T-helper 1 cell treated with Interleukin-12 subunit alpha and Interleukin-12 subunit beta and Interleukin-4 antibody, amounts not matched to agents 30 μg/mL and 1 μg/mL, for 36 hours (primary cell): ENCODE measurements around the gene ARID1B.

Experiments
- H3K27ac Mint-ChIP-seq: one replicate; pipeline ENCODE4 v1.8.0; 2021; ENCODE audit warnings: mild to moderate bottlenecking, mixed read lengths
- H3K27me3 Mint-ChIP-seq: one replicate; pipeline ENCODE4 v1.8.0; 2021; ENCODE audit warnings: low read depth, mixed read lengths
- H3K36me3 Mint-ChIP-seq: one replicate; pipeline ENCODE4 v1.8.0; 2021; ENCODE audit warnings: low read depth, mixed read lengths
- H3K4me1 Mint-ChIP-seq: one replicate; pipeline ENCODE4 v1.8.0; 2021; ENCODE audit warnings: low read depth, mixed read lengths
- H3K4me3 Mint-ChIP-seq: one replicate; pipeline ENCODE4 v1.8.0; 2021; ENCODE audit warnings: mild to moderate bottlenecking, moderate library complexity, mixed read lengths
- H3K9me3 Mint-ChIP-seq: one replicate; pipeline ENCODE4 v1.8.0; 2021; ENCODE audit warnings: mixed read lengths

Gene ARID1B

DNA sequence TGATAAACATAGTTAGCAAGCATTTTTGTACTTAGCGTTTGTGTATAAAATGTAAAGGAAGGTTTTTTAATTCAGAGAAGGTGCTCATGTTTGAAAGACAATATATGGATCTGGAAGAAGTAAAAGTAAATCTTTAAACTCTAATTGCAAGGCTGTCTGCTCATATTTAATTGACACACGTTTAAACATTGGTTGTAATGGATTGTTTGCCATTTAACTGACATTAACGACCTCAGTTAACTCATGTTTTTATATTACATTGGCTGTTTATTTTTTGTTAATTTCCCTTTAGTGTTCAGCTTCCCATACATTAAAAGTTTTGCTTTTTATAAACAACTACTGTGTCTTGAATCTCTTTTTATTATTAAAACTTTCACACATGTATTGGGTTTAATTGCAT is 208.1 kb downstream of the ARID1B start:
- Mint-ChIP-seq H3K4me1 (peaks cover 42% of the 10 kb centered on the region), H3K27me3 (no peaks in the 10 kb centered on the region), H3K9me3 (no peaks in the 10 kb centered on the region), H3K36me3 (no peaks in the 10 kb centered on the region), H3K27ac (no peak overlapping the region), H3K4me3 (no peak overlapping the region)

- no peaks in the 10 kb centered on the region for H3K27me3 Mint-ChIP-seq
- no peak overlapping the region for H3K4me3 Mint-ChIP-seq
- H3K4me1 Mint-ChIP-seq, result peaks cover 27% of the 10 kb centered on the region
- no peaks in the 10 kb centered on the region for H3K9me3 Mint-ChIP-seq
- no peaks in the 10 kb centered on the region for H3K36me3 Mint-ChIP-seq
- no peak overlapping the region for H3K27ac Mint-ChIP-seq
Observed at GRCh38 chr6:156988276-156989158, 211.3 kb downstream of the ARID1B start.

DNA sequence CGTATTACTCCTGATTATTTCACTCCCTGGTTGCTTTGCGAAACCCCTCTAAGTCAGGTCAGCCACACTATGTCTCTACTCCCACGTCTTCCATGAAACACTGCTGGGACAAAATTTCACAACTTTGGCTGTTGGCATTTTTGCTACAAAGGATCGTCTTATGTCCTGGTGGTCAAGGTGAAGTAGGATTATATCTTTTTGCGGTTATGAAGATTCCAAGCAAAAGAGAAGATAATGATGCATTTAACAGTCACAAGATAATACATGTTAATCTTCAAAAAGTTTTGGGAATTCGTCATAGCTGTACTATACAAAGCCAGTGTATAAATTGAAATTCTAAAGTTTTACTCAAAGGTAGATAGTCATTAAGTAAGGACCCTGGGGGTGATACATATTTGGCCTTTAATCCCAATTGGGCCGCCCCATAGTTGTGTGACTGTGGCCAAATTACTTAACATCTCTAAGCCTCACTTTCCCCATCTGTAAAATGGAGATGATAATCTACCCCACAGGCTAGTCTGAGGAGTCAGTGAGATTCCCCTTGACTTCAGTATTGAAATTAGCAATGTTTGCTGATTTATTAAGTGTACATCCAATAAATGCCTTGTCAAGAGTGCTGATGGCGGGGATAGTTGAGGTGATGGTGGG is 212.1 kb downstream of the ARID1B start:
- H3K27me3 Mint-ChIP-seq, result no peaks in the 10 kb centered on the region
- H3K36me3 Mint-ChIP-seq, result no peaks in the 10 kb centered on the region
- peaks cover 19% of the 10 kb centered on the region for H3K4me1 Mint-ChIP-seq
- no peak overlapping the region for H3K27ac Mint-ChIP-seq
- H3K4me3 Mint-ChIP-seq, result no peak overlapping the region
- no peaks in the 10 kb centered on the region for H3K9me3 Mint-ChIP-seq

DNA sequence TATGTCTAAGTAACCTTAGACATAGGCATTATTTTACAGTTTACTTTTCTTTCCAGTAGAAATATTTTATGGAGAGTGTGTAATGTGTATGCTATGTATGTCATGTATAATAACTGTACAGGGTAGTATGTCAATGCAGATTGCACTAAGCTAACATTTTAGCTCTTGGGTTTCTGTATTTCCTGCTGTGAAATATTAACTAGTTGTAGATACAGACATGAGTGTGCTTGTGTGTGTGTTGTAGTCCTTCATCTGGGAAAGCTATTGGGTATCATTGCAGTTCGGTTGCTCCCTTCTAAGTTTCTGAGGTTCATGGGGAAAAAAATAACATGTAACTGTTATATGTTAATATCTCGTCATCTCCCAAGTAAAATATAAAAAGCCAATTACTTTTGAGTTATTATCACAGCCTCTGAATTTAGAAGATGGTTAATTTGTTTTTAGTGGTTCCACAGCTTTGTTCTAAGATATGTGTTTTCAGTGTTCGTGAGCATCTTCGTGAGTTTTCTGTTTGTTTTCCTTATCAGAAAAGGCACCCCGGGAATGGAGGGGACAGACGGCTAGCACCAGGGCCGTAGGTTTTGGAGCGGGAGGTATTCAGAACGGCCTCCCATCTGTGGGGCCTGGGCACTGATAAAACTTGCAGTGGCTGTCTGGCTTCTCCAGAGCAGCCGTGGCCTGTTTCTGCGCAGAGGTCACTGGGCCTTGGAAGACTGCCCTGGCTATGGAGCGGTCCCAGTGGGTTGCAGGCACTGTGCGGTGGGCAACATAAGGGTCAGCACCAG is 215.0 kb downstream of the ARID1B start:
- no peak overlapping the region for H3K4me3 Mint-ChIP-seq
- peaks cover 14% of the 10 kb centered on the region for H3K4me1 Mint-ChIP-seq
- no peaks in the 10 kb centered on the region for H3K36me3 Mint-ChIP-seq
- no peaks in the 10 kb centered on the region for H3K9me3 Mint-ChIP-seq
- no peak overlapping the region for H3K27ac Mint-ChIP-seq
- H3K27me3 Mint-ChIP-seq, result no peaks in the 10 kb centered on the region

DNA sequence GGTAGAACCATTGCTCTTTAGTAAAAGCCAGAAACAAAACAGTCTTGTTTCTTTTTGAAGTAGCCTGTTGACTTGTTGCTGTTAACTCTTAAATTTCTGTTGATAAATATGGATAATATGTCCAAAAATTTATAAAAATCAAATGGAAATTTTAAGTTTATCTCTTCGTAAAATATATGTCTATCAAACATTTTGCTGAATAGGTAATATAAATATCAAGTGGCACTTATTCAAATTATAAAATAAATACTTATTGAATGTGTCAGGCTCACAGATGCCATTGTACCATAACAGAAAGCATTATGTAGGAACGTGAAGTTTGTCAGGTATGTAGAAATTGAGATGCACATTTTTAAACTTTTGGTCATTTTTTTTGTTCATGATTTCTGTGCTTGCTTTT is 216.5 kb downstream of the ARID1B start:
- Mint-ChIP-seq H3K27ac (no peak overlapping the region), H3K4me3 (no peak overlapping the region), H3K4me1 (peaks cover 4% of the 10 kb centered on the region), H3K36me3 (no peaks in the 10 kb centered on the region), H3K9me3 (no peaks in the 10 kb centered on the region), H3K27me3 (no peaks in the 10 kb centered on the region)

DNA sequence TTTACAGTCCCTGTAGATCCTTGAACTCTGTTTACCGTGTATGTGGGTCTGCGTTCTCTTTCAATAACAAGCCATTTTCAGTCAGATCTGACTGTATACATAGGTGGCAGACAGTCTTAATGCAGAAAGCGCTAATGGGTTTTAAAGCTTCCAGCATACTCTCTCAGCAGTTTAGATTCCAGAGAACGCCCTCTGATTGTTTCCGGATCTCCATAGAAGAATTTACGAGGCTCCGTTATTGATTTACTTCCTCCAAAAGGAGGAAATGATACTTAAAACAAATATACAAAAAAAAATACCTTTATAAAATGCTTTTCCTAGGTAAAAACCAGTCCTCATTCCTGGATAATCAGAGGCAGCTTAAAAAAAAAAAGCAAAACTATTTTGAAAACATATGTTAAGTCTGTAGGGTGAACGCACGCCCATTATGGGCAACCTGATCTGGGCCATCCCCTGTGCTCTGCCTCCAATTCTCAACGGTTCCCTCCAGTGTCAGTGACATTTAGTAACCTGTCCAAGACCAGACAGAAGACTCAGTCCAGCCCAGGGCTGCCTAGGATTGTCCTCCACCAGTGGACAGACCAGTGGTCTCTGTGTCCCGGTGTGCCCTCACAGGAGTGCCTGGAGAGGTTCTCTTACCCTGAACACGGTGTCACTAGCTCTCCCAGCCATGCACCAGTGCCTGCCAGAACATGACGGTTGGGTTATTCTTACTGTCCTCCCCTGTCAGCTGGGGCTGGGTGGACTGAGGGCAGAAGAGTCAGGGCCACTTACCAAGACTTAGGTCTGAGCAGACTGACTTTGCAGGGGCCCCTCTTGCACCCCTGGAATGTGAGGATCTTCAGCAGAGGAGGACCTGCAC is 217.3 kb downstream of the ARID1B start:
- H3K4me1 Mint-ChIP-seq, result no peaks in the 10 kb centered on the region
- no peaks in the 10 kb centered on the region for H3K27me3 Mint-ChIP-seq
- no peak overlapping the region for H3K4me3 Mint-ChIP-seq
- H3K36me3 Mint-ChIP-seq, result no peaks in the 10 kb centered on the region
- H3K27ac Mint-ChIP-seq, result no peak overlapping the region
- H3K9me3 Mint-ChIP-seq, result no peaks in the 10 kb centered on the region

DNA sequence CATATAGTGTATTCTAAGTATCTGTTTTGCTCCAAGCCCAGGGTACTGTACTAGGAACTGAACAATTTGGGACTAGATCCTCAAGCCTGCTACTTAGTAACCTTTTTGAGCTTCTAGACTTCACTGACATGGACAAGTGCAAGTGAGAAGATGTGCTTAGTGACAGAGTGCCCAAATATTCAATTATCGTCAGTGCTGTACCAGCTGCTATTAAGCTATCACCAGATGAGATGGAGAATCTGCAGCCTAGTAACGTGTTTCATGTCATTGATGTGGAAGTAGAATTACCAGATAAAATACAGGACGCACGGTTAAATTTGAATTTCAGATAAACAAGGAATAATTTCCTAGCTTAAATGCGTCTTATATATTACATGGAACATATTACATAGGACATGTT is 218.3 kb downstream of the ARID1B start:
- H3K36me3 Mint-ChIP-seq, result no peaks in the 10 kb centered on the region
- H3K4me3 Mint-ChIP-seq, result no peak overlapping the region
- no peaks in the 10 kb centered on the region for H3K27me3 Mint-ChIP-seq
- H3K27ac Mint-ChIP-seq, result no peak overlapping the region
- H3K4me1 Mint-ChIP-seq, result no peaks in the 10 kb centered on the region
- H3K9me3 Mint-ChIP-seq, result no peaks in the 10 kb centered on the region

DNA sequence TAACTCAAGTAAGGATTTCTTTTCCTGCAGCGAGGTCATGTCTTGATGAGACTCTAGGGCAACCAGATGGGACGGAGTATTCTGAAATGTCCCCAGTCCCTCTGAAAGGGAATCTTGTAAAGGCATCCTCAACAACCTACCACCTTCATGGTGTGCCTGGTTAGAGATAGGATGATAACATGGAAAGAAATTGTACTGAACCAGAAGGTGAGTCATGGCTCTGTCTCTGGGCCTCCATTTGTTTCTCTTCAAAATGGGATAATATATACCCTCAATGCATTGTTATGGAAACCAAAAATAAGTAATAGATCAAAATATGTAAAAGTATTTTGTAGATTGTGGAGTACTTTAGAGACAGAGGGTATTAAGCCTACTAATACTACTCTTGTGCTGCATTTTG is 219.1 kb downstream of the ARID1B start:
- H3K9me3 Mint-ChIP-seq, result no peaks in the 10 kb centered on the region
- H3K27me3 Mint-ChIP-seq, result no peaks in the 10 kb centered on the region
- H3K27ac Mint-ChIP-seq, result no peak overlapping the region
- no peaks in the 10 kb centered on the region for H3K4me1 Mint-ChIP-seq
- no peaks in the 10 kb centered on the region for H3K36me3 Mint-ChIP-seq
- H3K4me3 Mint-ChIP-seq, result no peak overlapping the region

DNA sequence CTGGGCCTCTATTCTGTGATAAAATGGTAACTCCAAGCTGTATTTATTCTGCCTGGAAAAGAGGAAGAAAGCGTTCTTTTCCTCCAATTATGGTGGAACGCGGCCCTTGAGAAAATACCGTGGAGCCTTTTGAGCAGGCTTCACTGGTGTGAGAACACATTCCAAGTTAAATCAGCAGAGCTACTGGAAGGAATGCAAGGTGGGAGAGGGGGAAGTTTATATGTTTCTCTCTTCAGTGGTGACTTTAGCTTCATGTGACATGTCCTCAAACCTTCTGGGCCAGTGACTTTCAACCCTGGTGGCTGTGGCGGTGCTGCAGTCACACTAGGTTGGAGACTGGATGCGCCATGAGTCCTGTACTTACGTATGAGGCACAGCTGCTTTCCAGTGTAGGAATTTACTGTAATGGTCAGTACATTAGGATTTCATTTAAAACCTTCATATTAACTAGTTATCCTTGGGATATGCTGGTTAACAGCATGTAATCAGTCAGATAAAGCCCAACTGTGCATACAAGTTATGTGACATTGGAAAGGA is 221.7 kb downstream of the ARID1B start:
- H3K36me3 Mint-ChIP-seq, result no peaks in the 10 kb centered on the region
- no peaks in the 10 kb centered on the region for H3K9me3 Mint-ChIP-seq
- peaks cover 8% of the 10 kb centered on the region for H3K4me1 Mint-ChIP-seq
- H3K27me3 Mint-ChIP-seq, result no peaks in the 10 kb centered on the region
- no peak overlapping the region for H3K27ac Mint-ChIP-seq
- H3K4me3 Mint-ChIP-seq, result no peak overlapping the region

- no peaks in the 10 kb centered on the region for H3K9me3 Mint-ChIP-seq
- peaks cover 8% of the 10 kb centered on the region for H3K4me1 Mint-ChIP-seq
- H3K36me3 Mint-ChIP-seq, result no peaks in the 10 kb centered on the region
- no peak overlapping the region for H3K4me3 Mint-ChIP-seq
- H3K27ac Mint-ChIP-seq, result no peak overlapping the region
- no peaks in the 10 kb centered on the region for H3K27me3 Mint-ChIP-seq
Observed at GRCh38 chr6:156999762-157000161, 222.6 kb downstream of the ARID1B start.

- Mint-ChIP-seq H3K4me3 (no peak overlapping the region), H3K4me1 (peaks cover 8% of the 10 kb centered on the region)
Observed at GRCh38 chr6:157001716-157002115, 224.5 kb downstream of the ARID1B start.

GRCh38 chr6:157002774-157003173 is 225.6 kb downstream of the ARID1B start:
- no peaks in the 10 kb centered on the region for H3K9me3 Mint-ChIP-seq
- no peaks in the 10 kb centered on the region for H3K27me3 Mint-ChIP-seq
- H3K4me3 Mint-ChIP-seq, result no peak overlapping the region
- peaks cover 9% of the 10 kb centered on the region for H3K4me1 Mint-ChIP-seq
- H3K27ac Mint-ChIP-seq, result no peak overlapping the region
- H3K36me3 Mint-ChIP-seq, result no peaks in the 10 kb centered on the region

More at GRCh38 chr6:157001716-157002115, 224.5 kb downstream of the ARID1B start:
- no peak overlapping the region for H3K27ac Mint-ChIP-seq
- no peaks in the 10 kb centered on the region for H3K27me3 Mint-ChIP-seq
- no peaks in the 10 kb centered on the region for H3K9me3 Mint-ChIP-seq
- no peaks in the 10 kb centered on the region for H3K36me3 Mint-ChIP-seq

DNA sequence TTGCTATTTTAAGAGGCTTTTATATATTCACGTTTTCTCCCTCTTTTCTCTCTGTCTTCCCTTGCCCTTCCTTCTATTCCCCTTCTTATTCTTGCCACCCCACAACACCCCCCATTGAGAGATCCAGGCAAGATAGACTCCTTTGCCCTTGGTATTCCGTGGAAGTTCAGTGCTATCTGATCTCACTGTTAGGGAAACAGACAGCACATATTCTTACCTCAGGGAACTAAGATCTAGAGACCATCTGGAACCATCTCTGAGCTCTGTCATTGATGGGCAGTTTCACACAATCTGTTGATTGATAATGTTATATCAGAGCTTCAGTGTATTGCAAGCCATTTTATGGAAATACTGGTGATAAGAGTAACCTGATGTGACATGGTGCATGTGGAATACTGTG is 228.8 kb downstream of the ARID1B start:
- Mint-ChIP-seq H3K27ac (no peak overlapping the region), H3K9me3 (no peaks in the 10 kb centered on the region), H3K4me3 (no peak overlapping the region), H3K4me1 (peaks cover 14% of the 10 kb centered on the region), H3K27me3 (no peaks in the 10 kb centered on the region), H3K36me3 (no peaks in the 10 kb centered on the region)

GRCh38 chr6:157008568-157008967 is 231.4 kb downstream of the ARID1B start:
- Mint-ChIP-seq H3K27ac (no peak overlapping the region), H3K9me3 (no peaks in the 10 kb centered on the region), H3K27me3 (no peaks in the 10 kb centered on the region), H3K4me1 (peaks cover 7% of the 10 kb centered on the region), H3K36me3 (peaks cover 4% of the 10 kb centered on the region), H3K4me3 (no peak overlapping the region)
